CD4-positive, alpha-beta T cell treated with Interleukin-10 for 1 hour (primary cell): ENCODE results near the gene ADCY5.

Experiments used
- DNase-seq: peaks from one replicate; pipeline ENCODE4 v3.0.0-alpha.2; 2020

Gene ADCY5

GRCh38 chr3:123404391-123404790 lies 44.5 kb downstream of the ADCY5 start:
- DNase-seq = no peak

- no peak for DNase-seq
Measured at GRCh38 chr3:123401836-123402530, 46.9 kb downstream of the ADCY5 start.

GRCh38 chr3:123400169-123400568 lies 48.7 kb downstream of the ADCY5 start:
- DNase-seq = no peak

- no peak for DNase-seq
Measured at GRCh38 chr3:123399653-123400052, 49.2 kb downstream of the ADCY5 start.

GRCh38 chr3:123397921-123398785 lies 50.7 kb downstream of the ADCY5 start:
- no peak for DNase-seq

- no peak for DNase-seq
Measured at GRCh38 chr3:123397050-123397590, 51.8 kb downstream of the ADCY5 start.

GRCh38 chr3:123396171-123397049 lies 52.5 kb downstream of the ADCY5 start:
- no peak for DNase-seq

GRCh38 chr3:123395235-123395634 lies 53.7 kb downstream of the ADCY5 start:
- no peak for DNase-seq

GRCh38 chr3:123394391-123395020 lies 54.4 kb downstream of the ADCY5 start:
- no peak for DNase-seq

- no peak for DNase-seq
Measured at GRCh38 chr3:123392871-123393620, 55.8 kb downstream of the ADCY5 start.

- DNase-seq = no peak
Measured at GRCh38 chr3:123392368-123392767, 56.5 kb downstream of the ADCY5 start.

- DNase-seq = no peak
Measured at GRCh38 chr3:123390865-123391600, 57.9 kb downstream of the ADCY5 start.

GRCh38 chr3:123389628-123389918 lies 59.3 kb downstream of the ADCY5 start:
- DNase-seq = no peak

GRCh38 chr3:123388811-123389627 lies 59.9 kb downstream of the ADCY5 start:
- no peak for DNase-seq

- DNase-seq = no peak
Measured at GRCh38 chr3:123388042-123388441, 60.8 kb downstream of the ADCY5 start.

GRCh38 chr3:123387532-123387931 lies 61.4 kb downstream of the ADCY5 start:
- DNase-seq = no peak

- DNase-seq = no peak
Measured at GRCh38 chr3:123386477-123387040, 62.3 kb downstream of the ADCY5 start.

- DNase-seq = no peak
Measured at GRCh38 chr3:123385981-123386380, 62.9 kb downstream of the ADCY5 start.

GRCh38 chr3:123385499-123385898 lies 63.4 kb downstream of the ADCY5 start:
- DNase-seq = no peak

- DNase-seq = no peak
Measured at GRCh38 chr3:123385001-123385401, 63.9 kb downstream of the ADCY5 start.
